ENCODE data around the gene NR2E1. TPM values are rescaled to one million over a fixed set of nuclear protein-coding genes. Genes with fewer than 3 reads are reported as not detected.
A peak's percentile ranks its signal among the peaks of the same experiment; 100 is the strongest.

Gene NR2E1
- total RNA-seq, 1 donor from 2014 or later = not detected

GRCh38 chr6:108174371-108175175, 8.8 kb downstream of the NR2E1 start:
- Histone ChIP-seq H3K4me1 (peaks cover 33% of the 10 kb centered on the region), H3K27me3 (ENCODE audit: low read depth) (peaks cover 87% of the 10 kb centered on the region), H3K27ac (no peak overlapping the region), H3K36me3 (no peaks in the 10 kb centered on the region), H3K9me3 (no peaks in the 10 kb centered on the region), H3K4me3 (no peak overlapping the region)
- TF ChIP-seq, protein P1, sequence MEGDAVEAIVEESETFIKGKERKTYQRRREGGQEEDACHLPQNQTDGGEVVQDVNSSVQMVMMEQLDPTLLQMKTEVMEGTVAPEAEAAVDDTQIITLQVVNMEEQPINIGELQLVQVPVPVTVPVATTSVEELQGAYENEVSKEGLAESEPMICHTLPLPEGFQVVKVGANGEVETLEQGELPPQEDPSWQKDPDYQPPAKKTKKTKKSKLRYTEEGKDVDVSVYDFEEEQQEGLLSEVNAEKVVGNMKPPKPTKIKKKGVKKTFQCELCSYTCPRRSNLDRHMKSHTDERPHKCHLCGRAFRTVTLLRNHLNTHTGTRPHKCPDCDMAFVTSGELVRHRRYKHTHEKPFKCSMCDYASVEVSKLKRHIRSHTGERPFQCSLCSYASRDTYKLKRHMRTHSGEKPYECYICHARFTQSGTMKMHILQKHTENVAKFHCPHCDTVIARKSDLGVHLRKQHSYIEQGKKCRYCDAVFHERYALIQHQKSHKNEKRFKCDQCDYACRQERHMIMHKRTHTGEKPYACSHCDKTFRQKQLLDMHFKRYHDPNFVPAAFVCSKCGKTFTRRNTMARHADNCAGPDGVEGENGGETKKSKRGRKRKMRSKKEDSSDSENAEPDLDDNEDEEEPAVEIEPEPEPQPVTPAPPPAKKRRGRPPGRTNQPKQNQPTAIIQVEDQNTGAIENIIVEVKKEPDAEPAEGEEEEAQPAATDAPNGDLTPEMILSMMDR (IDR thresholded peaks at IDR 0.05) = no peak
- intact Hi-C loops (cut with DNase I) = no loop called here
- DNase-seq (no peak), ATAC-seq (peak; percentile 39 to 41)

DNA sequence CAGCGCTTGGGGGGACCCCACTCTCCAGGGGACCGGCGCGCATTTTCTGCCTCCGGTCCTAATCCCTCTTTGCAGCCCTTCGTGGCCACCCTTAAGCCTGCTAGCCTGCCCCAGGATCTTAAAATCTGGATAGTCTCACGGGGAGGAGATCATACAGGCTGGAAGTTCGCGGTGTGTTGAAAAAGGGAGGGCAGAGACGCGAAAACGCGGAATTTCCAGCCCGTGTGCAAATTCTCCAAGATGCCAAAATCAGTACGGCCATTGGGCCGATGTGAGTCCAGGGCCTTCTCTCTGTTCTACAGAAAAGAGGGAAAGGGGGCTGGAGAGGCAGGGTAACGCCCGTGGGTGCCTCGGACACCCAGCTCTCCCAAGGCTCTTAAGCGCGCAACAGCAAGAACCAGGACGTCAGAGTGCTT, 9.4 kb downstream of the NR2E1 start:
- H3K36me3 ChIP-seq = no peaks in the 10 kb centered on the region
- ATAC-seq = no peak
- no peak for DNase-seq
- H3K9me3 ChIP-seq = no peaks in the 10 kb centered on the region
- intact Hi-C loops (cut with DNase I) = no loop called here
- peaks cover 31% of the 10 kb centered on the region for H3K4me1 ChIP-seq
- peaks cover 87% of the 10 kb centered on the region for H3K27me3 ChIP-seq (ENCODE audit: low read depth)
- H3K27ac ChIP-seq = no peak overlapping the region
- TF ChIP-seq, protein P1 (IDR thresholded peaks at IDR 0.05) = no peak
- peak overlapping the region; percentile 41 for H3K4me3 ChIP-seq

GRCh38 chr6:108175592-108176279, 9.9 kb downstream of the NR2E1 start:
- H3K36me3 ChIP-seq = no peaks in the 10 kb centered on the region
- DNase-seq (no peak), ATAC-seq (peak; percentile 71 to 79)
- TF ChIP-seq, protein P1 (IDR thresholded peaks at IDR 0.05) = peak; percentile 27
- peaks cover 85% of the 10 kb centered on the region for H3K27me3 ChIP-seq (ENCODE audit: low read depth)
- peak overlapping the region; percentile 41 for H3K4me3 ChIP-seq
- intact Hi-C loops (cut with DNase I) = no loop called here
- H3K27ac ChIP-seq = no peak overlapping the region
- no peaks in the 10 kb centered on the region for H3K9me3 ChIP-seq
- H3K4me1 ChIP-seq = peaks cover 27% of the 10 kb centered on the region

DNA sequence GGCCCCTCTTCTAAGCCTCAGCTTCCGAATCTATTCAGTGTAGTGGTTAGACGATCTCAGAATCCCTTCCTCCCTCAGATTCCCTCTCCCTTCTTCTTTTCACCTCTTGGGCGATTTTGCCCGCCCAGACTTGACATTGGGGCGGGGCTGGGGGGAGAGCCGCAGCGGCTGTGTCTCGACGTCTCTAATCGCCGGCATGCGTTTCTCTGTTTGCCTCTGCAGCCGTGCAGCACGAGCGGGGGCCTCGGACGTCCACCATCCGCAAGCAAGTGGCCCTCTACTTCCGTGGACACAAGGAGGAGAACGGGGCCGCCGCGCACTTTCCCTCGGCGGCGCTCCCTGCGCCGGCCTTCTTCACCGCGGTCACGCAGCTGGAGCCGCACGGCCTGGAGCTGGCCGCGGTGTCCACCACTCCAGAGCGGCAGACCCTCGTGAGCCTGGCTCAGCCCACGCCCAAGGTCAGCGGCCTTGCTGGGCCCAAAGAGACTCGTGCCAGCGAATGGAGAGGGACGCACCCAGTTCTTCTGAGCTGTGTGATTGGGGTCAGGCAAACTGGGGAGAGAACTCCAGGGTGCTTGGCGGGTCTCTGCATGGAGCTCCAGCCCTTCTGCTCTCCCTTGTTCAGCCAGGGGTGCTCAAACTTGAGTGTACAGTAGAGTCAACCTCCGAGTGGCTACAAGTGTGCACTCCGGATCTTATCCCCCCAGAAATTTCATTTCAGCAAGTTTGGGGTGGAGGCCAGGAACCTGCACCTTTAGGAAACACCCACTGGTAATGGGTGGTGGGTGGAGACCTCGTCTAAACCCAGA, 10.7 kb downstream of the NR2E1 start:
- H3K27me3 ChIP-seq (ENCODE audit: low read depth) = peaks cover 85% of the 10 kb centered on the region
- no peak for DNase-seq

DNA sequence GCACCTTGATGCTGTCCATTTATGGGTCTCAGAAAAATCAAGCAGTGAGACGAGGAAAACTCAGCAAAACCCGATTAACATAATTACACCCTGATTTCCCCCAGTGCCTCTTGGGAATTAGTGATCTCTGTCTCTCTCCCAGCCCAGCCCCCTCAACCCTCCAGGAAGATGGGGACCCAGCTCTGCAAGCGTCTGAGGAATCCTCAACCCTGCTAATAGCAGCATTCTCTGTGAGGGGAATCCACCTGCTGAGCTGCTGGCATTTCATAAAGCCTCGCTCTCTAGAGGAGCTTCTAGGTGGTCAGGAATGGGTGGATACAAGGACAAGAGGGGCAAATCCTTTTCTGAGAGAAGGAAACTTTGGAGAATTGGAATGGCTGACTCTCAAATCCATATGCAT, 13.9 kb downstream of the NR2E1 start:
- Histone ChIP-seq H3K9me3 (no peaks in the 10 kb centered on the region), H3K4me3 (no peak overlapping the region), H3K27me3 (ENCODE audit: low read depth) (peaks cover 56% of the 10 kb centered on the region), H3K27ac (no peak overlapping the region), H3K4me1 (peaks cover 19% of the 10 kb centered on the region), H3K36me3 (no peaks in the 10 kb centered on the region)
- intact Hi-C loops (cut with DNase I) = no loop called here
- ATAC-seq = no peak
- TF ChIP-seq, protein P1 (IDR thresholded peaks at IDR 0.05) = no peak
- DNase-seq = no peak

More for the DNA sequence above, 10.7 kb downstream of the NR2E1 start:
- no peaks in the 10 kb centered on the region for H3K9me3 ChIP-seq
- no peaks in the 10 kb centered on the region for H3K36me3 ChIP-seq
- H3K4me3 ChIP-seq = peak overlapping the region; percentile 41
- H3K4me1 ChIP-seq = peaks cover 23% of the 10 kb centered on the region
- no peak overlapping the region for H3K27ac ChIP-seq
- TF ChIP-seq, protein P1 (IDR thresholded peaks at IDR 0.05) = no peak
- ATAC-seq = peak; percentile 23 to 39
- intact Hi-C loops (cut with DNase I) = no loop called here
